Measurements from ENCODE around the gene SHISA9.

DNA sequence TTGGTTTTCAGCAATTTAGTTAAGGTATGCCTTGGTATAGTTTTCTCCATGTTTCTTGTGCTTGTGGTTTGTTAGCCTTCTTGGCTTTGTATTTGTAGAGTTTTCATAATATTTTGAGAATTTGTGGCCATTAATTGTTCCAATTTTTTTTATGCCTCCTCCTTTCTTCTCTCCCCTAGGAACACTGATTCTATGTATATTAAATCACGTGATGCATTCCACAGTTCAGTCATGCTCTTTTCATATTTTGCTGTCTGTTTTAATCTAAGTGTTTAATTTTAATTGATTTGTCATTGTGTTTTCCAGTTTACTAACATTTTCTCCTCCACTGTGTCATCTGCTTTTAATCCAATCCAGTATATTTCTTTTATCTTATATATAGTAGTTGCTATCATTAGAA, 263.6 kb downstream of the SHISA9 start:
- no peak for TF ChIP-seq CTCF (IDR thresholded peaks at IDR 0.05)
- TF ChIP-seq POLR2AphosphoS5 (IDR thresholded peaks at IDR 0.05) = no peak

Data from prostate gland (tissue), 2 donors.